AG10803 (cell line): ENCODE results near the gene PEX14.
"Not testable (repeated sequence)": the region's sequence is repeated elsewhere in the genome, so short reads cannot be mapped to it uniquely, and the experiment has no call there.

Source experiments
- DNase-seq: peaks from one replicate; pipeline ENCODE4 v3.0.0; 2010; ENCODE audit warnings: low read depth
- H3K4me3 ChIP-seq: 2 replicates; pipeline ENCODE4 v1.5.1; 2011; ENCODE audit warnings: mild to moderate bottlenecking, low read length, control low read depth
- CTCF ChIP-seq: conservative IDR thresholded peaks from 2 replicates; pipeline ENCODE4 v1.5.1; 2011; ENCODE audit warnings: mild to moderate bottlenecking, low read length, control low read depth, inconsistent platforms

The PEX14 gene

GRCh38 chr1:10495952-10496351 is 21.2 kb downstream of the PEX14 start:
- DNase-seq, result no peak
- TF ChIP-seq CTCF, result no peak

GRCh38 chr1:10497109-10497508 is 22.4 kb downstream of the PEX14 start:
- H3K4me3 ChIP-seq, result no peak overlapping the region
- TF ChIP-seq CTCF, result no peak
- no peak for DNase-seq

More at GRCh38 chr1:10495952-10496351, 21.2 kb downstream of the PEX14 start:
- no peak overlapping the region for H3K4me3 ChIP-seq

GRCh38 chr1:10498231-10498630 is 23.5 kb downstream of the PEX14 start:
- no peak for DNase-seq
- H3K4me3 ChIP-seq, result no peak overlapping the region
- TF ChIP-seq CTCF, result no peak

GRCh38 chr1:10502206-10502605 is 27.5 kb downstream of the PEX14 start:
- TF ChIP-seq CTCF, result no peak
- no peak overlapping the region for H3K4me3 ChIP-seq
- DNase-seq, result no peak

- DNase-seq, result no peak
- TF ChIP-seq CTCF, result no peak
- no peak overlapping the region for H3K4me3 ChIP-seq
These were observed 29.5 kb downstream of the PEX14 start for GRCh38 chr1:10504249-10504648.

- not testable (repeated sequence) for DNase-seq
These were observed 31.4 kb downstream of the PEX14 start for GRCh38 chr1:10506046-10506676.

GRCh38 chr1:10506677-10507047 is 31.9 kb downstream of the PEX14 start:
- H3K4me3 ChIP-seq, result no peak overlapping the region
- no peak for TF ChIP-seq CTCF
- DNase-seq, result no peak

More at GRCh38 chr1:10506046-10506676, 31.4 kb downstream of the PEX14 start:
- H3K4me3 ChIP-seq, result not testable (repeated sequence)
